Measurements from ENCODE around the gene NDOR1. TPM values are rescaled to one million over a fixed set of nuclear protein-coding genes. Genes with fewer than 3 reads are reported as not detected.

NDOR1 gene
- polyA plus RNA-seq, 3 donors: 4.4 to 26.9 (median 5.2) TPM

GRCh38 chr9:137194909-137195308 lies 10.6 kb upstream of the NDOR1 start:
- Histone ChIP-seq H3K9ac (ENCODE audit: insufficient read depth, low read length, poor library complexity, severe bottlenecking) (no peak overlapping the region), H3K4me3 (replicated peaks in 1 of 3; ENCODE audit: low read depth in 2 of 3, low read length in 3 of 3) (no peak overlapping the region), H3K4me2 (replicated peaks; ENCODE audit: extremely low read depth, low read length, poor library complexity, severe bottlenecking) (no peak overlapping the region), H3K27ac (ENCODE audit: low read depth in 1 of 2, low read length in 2 of 2) (no peak overlapping the region), H3K79me2 (ENCODE audit: insufficient read depth, low read length) (peaks cover 22% of the 10 kb centered on the region), H4K20me1 (ENCODE audit: insufficient read depth, low read length) (peaks cover 38% of the 10 kb centered on the region), H2AFZ (ENCODE audit: insufficient read depth, low read depth, low read length, poor library complexity, severe bottlenecking) (no peak overlapping the region), H3K27me3 (ENCODE audit: control insufficient read depth in 2 of 2, insufficient read depth in 2 of 2, low read length in 2 of 2) (peaks cover 0 to 4% of the 10 kb centered on the region in 2 donors), H3K9me3 (replicated peaks in 1 of 2; ENCODE audit: control insufficient read depth in 1 of 2, insufficient read depth in 1 of 2, low read length in 2 of 2) (no peaks in the 10 kb centered on the region), H3K36me3 (replicated peaks in 1 of 2; ENCODE audit: control insufficient read depth in 1 of 2, insufficient read depth in 2 of 2, low read length in 2 of 2) (peaks cover 17 to 20% of the 10 kb centered on the region in 2 donors), H3K4me1 (ENCODE audit: control insufficient read depth in 1 of 2, insufficient read depth in 2 of 2, low read length in 2 of 2) (peaks cover 22 to 30% of the 10 kb centered on the region in 2 donors)
- Mint-ChIP-seq H3K27me3 (ENCODE audit: low read depth in 3 of 3) (peaks cover 0 to 4% (median 0%) of the 10 kb centered on the region in 3 donors), H3K4me1 (peaks cover 20% of the 10 kb centered on the region), H3K27ac (no peak overlapping the region), H3K4me3 (no peak overlapping the region), H3K36me3 (peaks cover 5 to 25% of the 10 kb centered on the region in 2 donors), H3K9me3 (peaks cover 0 to 2% (median 0%) of the 10 kb centered on the region in 7 donors)
- intact Hi-C loops (cut with micrococcal nuclease): no loop called here
- 97% methylated on average over 8 of the region's 10 CpGs for WGBS (ENCODE audit: insufficient coverage)
- DNase-seq: no peak
- TF ChIP-seq CTCF (IDR thresholded peaks at IDR 0.05): no peak

- no peak for DNase-seq
- Mint-ChIP-seq H3K27ac (no peak overlapping the region), H3K36me3 (peaks cover 2 to 19% of the 10 kb centered on the region in 2 donors), H3K9me3 (no peaks in the 10 kb centered on the region), H3K4me3 (no peak overlapping the region), H3K27me3 (ENCODE audit: low read depth in 3 of 3) (peaks cover 0 to 4% (median 0%) of the 10 kb centered on the region in 3 donors), H3K4me1 (peaks cover 16% of the 10 kb centered on the region)
- intact Hi-C loops (cut with micrococcal nuclease): no loop called here
- Histone ChIP-seq H2AFZ (ENCODE audit: insufficient read depth, low read depth, low read length, poor library complexity, severe bottlenecking) (no peak overlapping the region), H3K4me1 (ENCODE audit: control insufficient read depth in 1 of 2, insufficient read depth in 2 of 2, low read length in 2 of 2) (peaks cover 18 to 24% of the 10 kb centered on the region in 2 donors), H3K79me2 (ENCODE audit: insufficient read depth, low read length) (peaks cover 14% of the 10 kb centered on the region), H3K27me3 (ENCODE audit: control insufficient read depth in 2 of 2, insufficient read depth in 2 of 2, low read length in 2 of 2) (peaks cover 0 to 4% of the 10 kb centered on the region in 2 donors), H3K36me3 (replicated peaks in 1 of 2; ENCODE audit: control insufficient read depth in 1 of 2, insufficient read depth in 2 of 2, low read length in 2 of 2) (peaks cover 14% of the 10 kb centered on the region in 2 donors), H3K9ac (ENCODE audit: insufficient read depth, low read length, poor library complexity, severe bottlenecking) (no peak overlapping the region), H4K20me1 (ENCODE audit: insufficient read depth, low read length) (peaks cover 31% of the 10 kb centered on the region), H3K4me3 (replicated peaks in 1 of 3; ENCODE audit: low read depth in 2 of 3, low read length in 3 of 3) (no peak overlapping the region), H3K27ac (ENCODE audit: low read depth in 1 of 2, low read length in 2 of 2) (no peak overlapping the region), H3K4me2 (replicated peaks; ENCODE audit: extremely low read depth, low read length, poor library complexity, severe bottlenecking) (no peak overlapping the region), H3K9me3 (replicated peaks in 1 of 2; ENCODE audit: control insufficient read depth in 1 of 2, insufficient read depth in 1 of 2, low read length in 2 of 2) (no peaks in the 10 kb centered on the region)
- no peak for TF ChIP-seq CTCF (IDR thresholded peaks at IDR 0.05)
- WGBS (ENCODE audit: insufficient coverage): 97% methylated on average over 20 of the region's 21 CpGs
These were observed 9.8 kb upstream of the NDOR1 start for GRCh38 chr9:137195525-137196220.

All from CD14-positive monocyte (primary cell).